K562 (cell line): ENCODE measurements around the gene KCNK1. TPM values are rescaled to one million over a fixed set of nuclear protein-coding genes. Genes with fewer than 3 reads are reported as not detected.

Source experiments
- BHLHE40 ChIP-seq: IDR thresholded peaks from 2 replicates; pipeline ENCODE4 v1.6.1; 2011; ENCODE audit warnings: low read length, improper control_type of control experiment
- ELF1 ChIP-seq: fragments of 200-800 bp; sonication (Bioruptor generic); IDR thresholded peaks from 2 replicates; pipeline ENCODE4 v1.6.1; 2016; ENCODE audit warnings: missing genetic modification characterization, missing compliant biosample characterization
- HLTF ChIP-seq: fragments of 450-650 bp; IDR thresholded peaks from 2 replicates; pipeline ENCODE4 v1.6.1; 2016
- HNRNPL ChIP-seq: fragments of 200-400 bp; formaldehyde crosslinking; IDR thresholded peaks from 2 replicates; pipeline ENCODE4 v1.6.1; 2017; ENCODE audit warnings: low read depth, mild to moderate bottlenecking, low read length
- HNRNPLL ChIP-seq: fragments of 200-400 bp; formaldehyde crosslinking; IDR thresholded peaks from 2 replicates; pipeline ENCODE4 v1.6.1; 2017; ENCODE audit warnings: low read length, low read depth, mild to moderate bottlenecking; ENCODE audit not compliant: poor library complexity, severe bottlenecking
- MEF2D ChIP-seq: conservative IDR thresholded peaks from 2 replicates; pipeline ENCODE4 v1.6.1; 2016; ENCODE audit warnings: low read depth, missing genetic modification characterization, missing compliant biosample characterization
- PCBP2 ChIP-seq: fragments of 200-400 bp; formaldehyde crosslinking; IDR thresholded peaks from 2 replicates; pipeline ENCODE4 v1.6.1; 2018; ENCODE audit warnings: low read length, low read depth, mild to moderate bottlenecking, moderate library complexity; ENCODE audit not compliant: poor library complexity, severe bottlenecking
- POLR2AphosphoS5 ChIP-seq: IDR thresholded peaks from 2 replicates; pipeline ENCODE4 v1.6.1; 2011; ENCODE audit warnings: mild to moderate bottlenecking, low read depth, low read length, moderate library complexity; ENCODE audit not compliant: control insufficient read depth, insufficient read depth
- PRMT5 ChIP-seq: sonication (generic); formaldehyde crosslinking; IDR thresholded peaks from 2 replicates; pipeline ENCODE4 v1.5.0; 2020; ENCODE audit warnings: missing genetic modification reagents
- PRPF4 ChIP-seq: fragments of 200-400 bp; formaldehyde crosslinking; IDR thresholded peaks from one replicate; pipeline ENCODE4 v1.6.1; 2017; ENCODE audit warnings: low read length, low read depth, mild to moderate bottlenecking; ENCODE audit not compliant: insufficient read depth, poor library complexity, severe bottlenecking
- SMAD4 ChIP-seq: fragments of 250-450 bp; sonication (Bioruptor Pico); conservative IDR thresholded peaks from 2 replicates; pipeline ENCODE4 v1.8.0; 2021; ENCODE audit warnings: inconsistent platforms, mild to moderate bottlenecking, moderate library complexity
- TAF7 ChIP-seq: fragments of 450-650 bp; IDR thresholded peaks from 2 replicates; pipeline ENCODE4 v1.6.1; 2016; ENCODE audit warnings: missing genetic modification characterization, missing compliant biosample characterization
- ZZZ3 ChIP-seq: fragments of 450-650 bp; IDR thresholded peaks from 2 replicates; pipeline ENCODE4 v1.6.1; 2016; ENCODE audit warnings: antibody characterized with exemption, mild to moderate bottlenecking, moderate library complexity
- polyA plus RNA-seq, 8 experiments: library from polyadenylated mRNA; depleted of rRNA in 4 of 8; stranded (reverse) in 5 of 8; unstranded in 3 of 8; fragments of >200 nt; fragmentation: Nextera tagmentation in 2 of 8; fragmentation: Illumina TruSeq in 1 of 8; extraction: Ambion mirVana in 2 of 8; extraction: Trizol in 1 of 8; gene quantifications; 2 replicates each; pipeline versions ENCODE4 v1.2.1 to v1.2.3, GENCODE V29; 2011 to 2014; ENCODE audit warnings: inconsistent platforms in 1 of 8, missing spikeins in 1 of 8
- total RNA-seq, 7 experiments: library from RNA; depleted of rRNA in 6 of 7; stranded (reverse); fragments of >200 nt in 6 of 7; fragmentation: Illumina TruSeq in 2 of 7; extraction: Trizol in 2 of 7; gene quantifications; 2 replicates each; pipeline versions ENCODE4 v1.2.1 to v1.2.3, GENCODE V29; 2011 to 2021; ENCODE audit warnings: low replicate concordance in 1 of 7
- TF ChIP-seq, protein P1 (sequence below): sonication (generic); formaldehyde crosslinking; IDR thresholded peaks from 2 replicates; pipeline ENCODE4 v1.8.0; 2023; ENCODE audit warnings: mild to moderate bottlenecking, missing genetic modification reagents
- TF ChIP-seq, protein P2 (sequence below): fragments of 250-450 bp; sonication (Bioruptor Pico); IDR thresholded peaks from 2 replicates; pipeline ENCODE4 v1.4.0; 2020; ENCODE audit warnings: mild to moderate bottlenecking, moderate library complexity
- TF ChIP-seq, protein P3 (sequence below): fragments of 250-450 bp; sonication (Bioruptor Pico); IDR thresholded peaks from 2 replicates; pipeline ENCODE4 v1.5.0; 2020; ENCODE audit warnings: mild to moderate bottlenecking, borderline replicate concordance
- TF ChIP-seq, protein P4 (sequence below): sonication (generic); formaldehyde crosslinking; IDR thresholded peaks from 2 replicates; pipeline ENCODE4 v1.8.1; 2023; ENCODE audit warnings: mild to moderate bottlenecking, missing genetic modification reagents

KCNK1 gene
- total and polyA plus RNA-seq, 9 of the 15 experiments (the other 6 are each of a cell fraction or from before 2014, with no cell fraction given), result 3.1 to 22.7 (median 6.0) TPM

DNA sequence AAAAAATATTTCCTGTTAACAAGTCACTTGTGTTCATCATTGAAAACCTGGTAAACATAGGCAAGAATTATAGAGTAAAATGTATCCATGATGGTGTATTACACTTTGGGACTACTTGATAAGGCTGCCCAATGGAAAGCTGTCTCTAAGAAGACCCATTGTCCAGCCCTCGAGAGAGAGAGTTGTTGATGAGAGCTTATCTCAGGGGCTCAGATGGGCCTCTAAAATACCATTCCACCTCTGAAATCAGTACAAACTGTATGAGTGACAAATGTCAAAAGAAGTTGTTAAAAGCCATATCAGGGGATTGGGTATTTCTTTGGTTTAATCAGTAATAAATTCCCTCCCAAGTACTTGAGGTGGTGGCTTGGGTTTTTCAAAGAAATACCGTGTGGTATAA lies 96.1 kb downstream of the KCNK1 start (continued):
- TF ChIP-seq, protein P1, sequence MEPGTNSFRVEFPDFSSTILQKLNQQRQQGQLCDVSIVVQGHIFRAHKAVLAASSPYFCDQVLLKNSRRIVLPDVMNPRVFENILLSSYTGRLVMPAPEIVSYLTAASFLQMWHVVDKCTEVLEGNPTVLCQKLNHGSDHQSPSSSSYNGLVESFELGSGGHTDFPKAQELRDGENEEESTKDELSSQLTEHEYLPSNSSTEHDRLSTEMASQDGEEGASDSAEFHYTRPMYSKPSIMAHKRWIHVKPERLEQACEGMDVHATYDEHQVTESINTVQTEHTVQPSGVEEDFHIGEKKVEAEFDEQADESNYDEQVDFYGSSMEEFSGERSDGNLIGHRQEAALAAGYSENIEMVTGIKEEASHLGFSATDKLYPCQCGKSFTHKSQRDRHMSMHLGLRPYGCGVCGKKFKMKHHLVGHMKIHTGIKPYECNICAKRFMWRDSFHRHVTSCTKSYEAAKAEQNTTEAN (CRISPR knock-in tag), result no peak
- TF ChIP-seq HNRNPL, result no peak
- peak; percentile 45; the same call in 1 of the 2 replicates for TF ChIP-seq SMAD4
- no peak for TF ChIP-seq TAF7 (tag)
- TF ChIP-seq PRMT5, result no peak
- no peak for TF ChIP-seq PCBP2
- TF ChIP-seq, protein P2, sequence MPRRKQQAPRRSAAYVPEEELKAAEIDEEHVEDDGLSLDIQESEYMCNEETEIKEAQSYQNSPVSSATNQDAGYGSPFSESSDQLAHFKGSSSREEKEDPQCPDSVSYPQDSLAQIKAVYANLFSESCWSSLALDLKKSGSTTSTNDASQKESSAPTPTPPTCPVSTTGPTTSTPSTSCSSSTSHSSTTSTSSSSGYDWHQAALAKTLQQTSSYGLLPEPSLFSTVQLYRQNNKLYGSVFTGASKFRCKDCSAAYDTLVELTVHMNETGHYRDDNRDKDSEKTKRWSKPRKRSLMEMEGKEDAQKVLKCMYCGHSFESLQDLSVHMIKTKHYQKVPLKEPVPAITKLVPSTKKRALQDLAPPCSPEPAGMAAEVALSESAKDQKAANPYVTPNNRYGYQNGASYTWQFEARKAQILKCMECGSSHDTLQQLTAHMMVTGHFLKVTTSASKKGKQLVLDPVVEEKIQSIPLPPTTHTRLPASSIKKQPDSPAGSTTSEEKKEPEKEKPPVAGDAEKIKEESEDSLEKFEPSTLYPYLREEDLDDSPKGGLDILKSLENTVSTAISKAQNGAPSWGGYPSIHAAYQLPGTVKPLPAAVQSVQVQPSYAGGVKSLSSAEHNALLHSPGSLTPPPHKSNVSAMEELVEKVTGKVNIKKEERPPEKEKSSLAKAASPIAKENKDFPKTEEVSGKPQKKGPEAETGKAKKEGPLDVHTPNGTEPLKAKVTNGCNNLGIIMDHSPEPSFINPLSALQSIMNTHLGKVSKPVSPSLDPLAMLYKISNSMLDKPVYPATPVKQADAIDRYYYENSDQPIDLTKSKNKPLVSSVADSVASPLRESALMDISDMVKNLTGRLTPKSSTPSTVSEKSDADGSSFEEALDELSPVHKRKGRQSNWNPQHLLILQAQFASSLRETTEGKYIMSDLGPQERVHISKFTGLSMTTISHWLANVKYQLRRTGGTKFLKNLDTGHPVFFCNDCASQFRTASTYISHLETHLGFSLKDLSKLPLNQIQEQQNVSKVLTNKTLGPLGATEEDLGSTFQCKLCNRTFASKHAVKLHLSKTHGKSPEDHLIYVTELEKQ (CRISPR knock-in tag), result 0 out of 2 replicates have a peak, but pooled peaks have one; percentile 26
- TF ChIP-seq BHLHE40, result no peak
- TF ChIP-seq HLTF, result no peak
- no peak for TF ChIP-seq MEF2D (tag)
- TF ChIP-seq, protein P3, sequence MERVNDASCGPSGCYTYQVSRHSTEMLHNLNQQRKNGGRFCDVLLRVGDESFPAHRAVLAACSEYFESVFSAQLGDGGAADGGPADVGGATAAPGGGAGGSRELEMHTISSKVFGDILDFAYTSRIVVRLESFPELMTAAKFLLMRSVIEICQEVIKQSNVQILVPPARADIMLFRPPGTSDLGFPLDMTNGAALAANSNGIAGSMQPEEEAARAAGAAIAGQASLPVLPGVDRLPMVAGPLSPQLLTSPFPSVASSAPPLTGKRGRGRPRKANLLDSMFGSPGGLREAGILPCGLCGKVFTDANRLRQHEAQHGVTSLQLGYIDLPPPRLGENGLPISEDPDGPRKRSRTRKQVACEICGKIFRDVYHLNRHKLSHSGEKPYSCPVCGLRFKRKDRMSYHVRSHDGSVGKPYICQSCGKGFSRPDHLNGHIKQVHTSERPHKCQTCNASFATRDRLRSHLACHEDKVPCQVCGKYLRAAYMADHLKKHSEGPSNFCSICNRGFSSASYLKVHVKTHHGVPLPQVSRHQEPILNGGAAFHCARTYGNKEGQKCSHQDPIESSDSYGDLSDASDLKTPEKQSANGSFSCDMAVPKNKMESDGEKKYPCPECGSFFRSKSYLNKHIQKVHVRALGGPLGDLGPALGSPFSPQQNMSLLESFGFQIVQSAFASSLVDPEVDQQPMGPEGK (CRISPR knock-in tag), result no peak
- no peak for TF ChIP-seq ZZZ3
- no peak for TF ChIP-seq PRPF4
- no peak for TF ChIP-seq HNRNPLL
- TF ChIP-seq, protein P4, sequence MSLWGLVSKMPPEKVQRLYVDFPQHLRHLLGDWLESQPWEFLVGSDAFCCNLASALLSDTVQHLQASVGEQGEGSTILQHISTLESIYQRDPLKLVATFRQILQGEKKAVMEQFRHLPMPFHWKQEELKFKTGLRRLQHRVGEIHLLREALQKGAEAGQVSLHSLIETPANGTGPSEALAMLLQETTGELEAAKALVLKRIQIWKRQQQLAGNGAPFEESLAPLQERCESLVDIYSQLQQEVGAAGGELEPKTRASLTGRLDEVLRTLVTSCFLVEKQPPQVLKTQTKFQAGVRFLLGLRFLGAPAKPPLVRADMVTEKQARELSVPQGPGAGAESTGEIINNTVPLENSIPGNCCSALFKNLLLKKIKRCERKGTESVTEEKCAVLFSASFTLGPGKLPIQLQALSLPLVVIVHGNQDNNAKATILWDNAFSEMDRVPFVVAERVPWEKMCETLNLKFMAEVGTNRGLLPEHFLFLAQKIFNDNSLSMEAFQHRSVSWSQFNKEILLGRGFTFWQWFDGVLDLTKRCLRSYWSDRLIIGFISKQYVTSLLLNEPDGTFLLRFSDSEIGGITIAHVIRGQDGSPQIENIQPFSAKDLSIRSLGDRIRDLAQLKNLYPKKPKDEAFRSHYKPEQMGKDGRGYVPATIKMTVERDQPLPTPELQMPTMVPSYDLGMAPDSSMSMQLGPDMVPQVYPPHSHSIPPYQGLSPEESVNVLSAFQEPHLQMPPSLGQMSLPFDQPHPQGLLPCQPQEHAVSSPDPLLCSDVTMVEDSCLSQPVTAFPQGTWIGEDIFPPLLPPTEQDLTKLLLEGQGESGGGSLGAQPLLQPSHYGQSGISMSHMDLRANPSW (CRISPR knock-in tag), result no peak
- TF ChIP-seq POLR2AphosphoS5, result peak; percentile 64
- TF ChIP-seq ELF1 (tag), result no peak
